ENCODE measurements around the gene CD81.
A peak's percentile ranks its signal among the peaks of the same experiment; 100 is the strongest.
"Not testable (repeated sequence)": the region's sequence is repeated elsewhere in the genome, so short reads cannot be mapped to it uniquely, and the experiment has no call there.

CD81 gene

GRCh38 chr11:2376751-2377451 is at the start of gene CD81:
TSS of gene CD81 (plus strand) at chr11:2377310. CDS start at chr11:2377550, 240 bp downstream.
- H3K4me3 ChIP-seq (ENCODE audit: low read depth, low read length), result peak within 1 kb of the TSS; percentile 64
- in situ Hi-C loops (cut with HindIII; ENCODE audit: low sequenced_read_pairs), result no loop called here
- no peak for TF ChIP-seq CTCF (IDR thresholded peaks at IDR 0.05; ENCODE audit: low read depth, low read length)
- no peak for DNase-seq (ENCODE audit: low read depth, low spot score)

- TF ChIP-seq CTCF (IDR thresholded peaks at IDR 0.05; ENCODE audit: low read depth, low read length), result no peak
- in situ Hi-C loops (cut with HindIII; ENCODE audit: low sequenced_read_pairs), result no loop called here
- DNase-seq (ENCODE audit: low read depth, low spot score), result no peak
- H3K4me3 ChIP-seq (ENCODE audit: low read depth, low read length), result no peak overlapping the region
These were observed 49.1 kb upstream of the CD81 start for GRCh38 chr11:2328021-2328420.

- H3K4me3 ChIP-seq (ENCODE audit: low read depth, low read length), result no peak overlapping the region
- in situ Hi-C loops (cut with HindIII; ENCODE audit: low sequenced_read_pairs), result no loop called here
These were observed 48.3 kb upstream of the CD81 start for GRCh38 chr11:2328656-2329354.

GRCh38 chr11:2329551-2329950 is 47.6 kb upstream of the CD81 start:
- H3K4me3 ChIP-seq (ENCODE audit: low read depth, low read length), result no peak overlapping the region
- in situ Hi-C loops (cut with HindIII; ENCODE audit: low sequenced_read_pairs), result no loop called here
- no peak for TF ChIP-seq CTCF (IDR thresholded peaks at IDR 0.05; ENCODE audit: low read depth, low read length)
- DNase-seq (ENCODE audit: low read depth, low spot score), result no peak

More at GRCh38 chr11:2328656-2329354, 48.3 kb upstream of the CD81 start:
- no peak for TF ChIP-seq CTCF (IDR thresholded peaks at IDR 0.05; ENCODE audit: low read depth, low read length)
- DNase-seq (ENCODE audit: low read depth, low spot score), result no peak

- in situ Hi-C loops (cut with HindIII; ENCODE audit: low sequenced_read_pairs), result no loop called here
- no peak for DNase-seq (ENCODE audit: low read depth, low spot score)
- no peak for TF ChIP-seq CTCF (IDR thresholded peaks at IDR 0.05; ENCODE audit: low read depth, low read length)
- H3K4me3 ChIP-seq (ENCODE audit: low read depth, low read length), result no peak overlapping the region
These were observed 46.4 kb upstream of the CD81 start for GRCh38 chr11:2330696-2331095.

GRCh38 chr11:2331404-2331803 is 45.7 kb upstream of the CD81 start:
- DNase-seq (ENCODE audit: low read depth, low spot score), result no peak
- H3K4me3 ChIP-seq (ENCODE audit: low read depth, low read length), result no peak overlapping the region
- TF ChIP-seq CTCF (IDR thresholded peaks at IDR 0.05; ENCODE audit: low read depth, low read length), result no peak
- in situ Hi-C loops (cut with HindIII; ENCODE audit: low sequenced_read_pairs), result no loop called here

- in situ Hi-C loops (cut with HindIII; ENCODE audit: low sequenced_read_pairs); H3K4me3 ChIP-seq (ENCODE audit: low read depth, low read length); DNase-seq (ENCODE audit: low read depth, low spot score): not testable (repeated sequence)
These were observed 44.5 kb upstream of the CD81 start for GRCh38 chr11:2332569-2332968.

GRCh38 chr11:2333486-2334205 is 43.5 kb upstream of the CD81 start:
- DNase-seq (ENCODE audit: low read depth, low spot score); H3K4me3 ChIP-seq (ENCODE audit: low read depth, low read length); in situ Hi-C loops (cut with HindIII; ENCODE audit: low sequenced_read_pairs): not testable (repeated sequence)

GRCh38 chr11:2335286-2335685 is 41.8 kb upstream of the CD81 start:
- H3K4me3 ChIP-seq (ENCODE audit: low read depth, low read length); DNase-seq (ENCODE audit: low read depth, low spot score); in situ Hi-C loops (cut with HindIII; ENCODE audit: low sequenced_read_pairs): not testable (repeated sequence)

GRCh38 chr11:2338760-2339159 is 38.4 kb upstream of the CD81 start:
- H3K4me3 ChIP-seq (ENCODE audit: low read depth, low read length); DNase-seq (ENCODE audit: low read depth, low spot score); in situ Hi-C loops (cut with HindIII; ENCODE audit: low sequenced_read_pairs): not testable (repeated sequence)

Measured in astrocyte of the spinal cord (primary cell).